ENCODE data around the gene C1orf146.

- no peak for TF ChIP-seq PATZ1 (CRISPR knock-in tag; IDR thresholded peaks at IDR 0.05; ENCODE audit: borderline replicate concordance)
- TF ChIP-seq CSDC2 (CRISPR knock-in tag; IDR thresholded peaks at IDR 0.05) = no peak
- no peak for TF ChIP-seq ZFP3 (CRISPR knock-in tag; IDR thresholded peaks at IDR 0.05)
Observed at GRCh38 chr1:92191726-92192125, 26.0 kb upstream of the C1orf146 start.

Data from SK-N-SH treated with all-trans-retinoic acid at 6 μM for 48 hours (cell line).